AG04449 (cell line): Measurements from ENCODE around the gene TUBAL3.

Source experiments
- CTCF ChIA-PET: fragments of 350-600 bp; formaldehyde crosslinking; extraction: SDS; loops from one replicate; lab custom pipeline; 2021; ENCODE audit warnings: antibody characterized with exemption; lab: Yijun Ruan, JAX
- POLR2A ChIA-PET: fragments of 400-600, 350-600 bp; formaldehyde crosslinking; extraction: SDS; loops from one replicate; lab custom pipeline; 2020; ENCODE audit warnings: antibody characterized with exemption, inconsistent platforms; lab: Yijun Ruan, JAX
- DNase-seq: peaks from one replicate; pipeline ENCODE4 v3.0.0-alpha.2; 2010; ENCODE audit warnings: low read depth, low spot score
- H3K4me3 ChIP-seq: 2 replicates; pipeline ENCODE4 v1.5.1; 2011; ENCODE audit warnings: low read depth, mild to moderate bottlenecking, control low read depth, low read length
- TF ChIP-seq, protein P1 (sequence below): IDR thresholded peaks from one replicate; pipeline ENCODE4 v1.5.1; 2011; ENCODE audit warnings: mild to moderate bottlenecking, moderate library complexity, low read length, control low read depth, inconsistent platforms; ENCODE audit not compliant: insufficient read depth; ENCODE audit errors: missing control alignments

The TUBAL3 gene

DNA sequence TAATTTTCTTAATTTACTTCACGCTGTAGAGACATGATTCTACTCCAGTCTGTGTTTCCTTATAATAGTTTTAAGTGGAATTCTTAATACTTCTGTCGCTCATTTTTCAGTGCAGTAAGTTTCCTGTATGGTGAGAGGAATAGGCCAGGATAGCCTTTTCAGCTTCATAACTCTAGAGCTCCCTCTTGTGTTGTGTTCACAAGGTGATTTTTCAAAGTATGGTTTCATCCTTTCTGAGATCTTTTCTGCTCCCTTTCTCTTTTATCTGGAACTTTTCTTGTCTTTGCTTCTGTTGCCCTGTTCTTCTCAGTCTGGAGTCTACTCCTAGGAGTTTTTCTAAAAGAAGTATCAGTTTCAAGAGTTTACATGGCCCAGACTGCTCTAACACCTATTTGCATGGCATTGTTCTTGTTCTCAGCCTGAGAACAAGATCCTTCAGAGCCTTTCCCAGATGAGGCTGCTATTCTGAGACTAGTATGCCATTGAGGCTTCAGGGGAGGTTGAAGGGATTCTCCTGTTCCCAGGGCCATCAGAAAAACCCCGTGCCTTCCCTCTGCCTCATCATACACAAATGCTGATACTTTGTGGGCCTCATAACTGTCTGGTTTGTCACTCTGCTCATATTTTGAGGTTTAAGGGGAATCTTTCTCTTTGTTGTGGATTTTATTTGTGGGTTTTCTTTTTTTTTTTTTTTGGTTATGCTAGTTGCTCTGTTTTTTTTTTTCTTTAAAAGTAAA, 29.6 kb upstream of the TUBAL3 start:
- TF ChIP-seq, protein P1, sequence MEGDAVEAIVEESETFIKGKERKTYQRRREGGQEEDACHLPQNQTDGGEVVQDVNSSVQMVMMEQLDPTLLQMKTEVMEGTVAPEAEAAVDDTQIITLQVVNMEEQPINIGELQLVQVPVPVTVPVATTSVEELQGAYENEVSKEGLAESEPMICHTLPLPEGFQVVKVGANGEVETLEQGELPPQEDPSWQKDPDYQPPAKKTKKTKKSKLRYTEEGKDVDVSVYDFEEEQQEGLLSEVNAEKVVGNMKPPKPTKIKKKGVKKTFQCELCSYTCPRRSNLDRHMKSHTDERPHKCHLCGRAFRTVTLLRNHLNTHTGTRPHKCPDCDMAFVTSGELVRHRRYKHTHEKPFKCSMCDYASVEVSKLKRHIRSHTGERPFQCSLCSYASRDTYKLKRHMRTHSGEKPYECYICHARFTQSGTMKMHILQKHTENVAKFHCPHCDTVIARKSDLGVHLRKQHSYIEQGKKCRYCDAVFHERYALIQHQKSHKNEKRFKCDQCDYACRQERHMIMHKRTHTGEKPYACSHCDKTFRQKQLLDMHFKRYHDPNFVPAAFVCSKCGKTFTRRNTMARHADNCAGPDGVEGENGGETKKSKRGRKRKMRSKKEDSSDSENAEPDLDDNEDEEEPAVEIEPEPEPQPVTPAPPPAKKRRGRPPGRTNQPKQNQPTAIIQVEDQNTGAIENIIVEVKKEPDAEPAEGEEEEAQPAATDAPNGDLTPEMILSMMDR = peak; percentile 51
- DNase-seq = peak; percentile 53
- ChIA-PET POLR2A (interaction anchor here (0.6 kb wide), 1 partner anchor 607 kb away, joined by 4 read pairs; no protein-coding TSS in a partner anchor), CTCF (interaction anchor here (0.7 to 18.8 kb wide), 20 partner anchors 9 to 622 kb away, joined by 3 to 1068 read pairs (median 6); partner anchors contain the start of gene AKR1E2)
- no peak overlapping the region for H3K4me3 ChIP-seq

DNA sequence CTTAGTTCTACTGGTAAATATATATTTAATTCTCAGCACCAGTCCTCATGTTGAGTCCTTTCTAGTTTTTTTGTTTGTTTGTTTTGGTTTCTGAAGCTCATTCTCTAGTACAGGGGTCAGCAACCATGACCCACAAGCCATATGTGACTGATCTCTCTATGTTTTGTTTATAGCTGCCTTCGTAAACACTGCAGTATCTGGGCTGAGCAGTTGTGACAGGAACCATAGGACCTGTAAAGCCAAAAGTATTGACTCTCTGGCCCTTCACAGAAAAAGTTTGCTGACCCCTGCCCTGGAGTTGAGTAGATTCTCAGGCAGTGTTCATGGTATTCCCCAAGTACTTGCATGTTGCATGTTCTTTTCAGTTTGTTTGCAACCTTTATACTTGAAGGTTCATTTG, 28.6 kb upstream of the TUBAL3 start:
- ChIA-PET POLR2A (no interaction called here), CTCF (interaction anchor here (0.7 to 18.8 kb wide), 18 partner anchors 8 to 623 kb away, joined by 3 to 1068 read pairs (median 7); partner anchors contain the start of gene AKR1E2)
- no peak for DNase-seq
- H3K4me3 ChIP-seq = no peak overlapping the region
- TF ChIP-seq, protein P1 = no peak

DNA sequence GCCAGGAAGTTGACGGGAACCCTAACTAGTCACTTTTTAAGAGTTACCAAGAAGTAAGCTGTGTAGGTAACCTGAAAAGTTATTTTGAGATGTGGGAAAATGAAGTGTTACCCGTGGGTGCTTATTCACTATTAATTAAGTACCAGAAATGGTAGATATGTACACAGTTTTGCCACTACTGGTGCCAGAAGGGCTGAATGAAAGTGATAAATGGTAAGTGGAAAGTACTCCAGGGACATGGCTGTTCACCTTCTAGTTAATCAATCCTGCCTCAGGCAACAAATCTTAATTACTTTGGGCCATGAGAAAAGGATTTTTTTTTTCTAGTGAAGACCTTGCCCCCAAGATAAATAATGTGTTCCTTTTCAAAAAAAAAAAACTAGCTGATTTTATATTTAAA, 23.5 kb upstream of the TUBAL3 start:
- CTCF ChIA-PET = interaction anchor here (0.8 to 4.2 kb wide), 5 partner anchors 8 to 614 kb away, joined by 3 to 25 read pairs (median 4); no protein-coding TSS in a partner anchor
- TF ChIP-seq, protein P1 = no peak
- POLR2A ChIA-PET = no interaction called here
- no peak overlapping the region for H3K4me3 ChIP-seq
- no peak for DNase-seq

DNA sequence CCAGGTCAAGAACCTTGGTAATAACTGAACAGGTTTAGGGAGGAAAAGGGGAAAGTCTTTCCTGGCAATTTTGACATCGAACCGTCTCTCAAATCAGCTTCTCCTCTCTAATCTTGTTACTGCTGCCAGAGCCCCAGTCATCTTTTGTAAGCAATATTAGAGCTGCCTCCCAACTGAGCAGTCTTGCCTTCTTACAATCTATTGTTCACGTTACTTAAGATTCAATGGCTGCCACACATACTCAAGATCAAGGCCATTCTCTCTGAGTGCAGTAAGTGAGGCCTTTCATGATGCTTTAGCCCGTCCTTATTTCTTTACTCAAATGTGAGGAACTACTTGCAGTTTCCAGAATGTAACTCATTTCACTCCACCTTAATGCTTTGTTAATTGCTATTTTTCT, 20.1 kb upstream of the TUBAL3 start:
- ChIA-PET CTCF (interaction anchor here (1.3 to 4.5 kb wide), 7 partner anchors 9 to 611 kb away, joined by 4 to 66 read pairs (median 18); no protein-coding TSS in a partner anchor), POLR2A (no interaction called here)
- TF ChIP-seq, protein P1 = no peak
- H3K4me3 ChIP-seq = no peak overlapping the region
- no peak for DNase-seq

DNA sequence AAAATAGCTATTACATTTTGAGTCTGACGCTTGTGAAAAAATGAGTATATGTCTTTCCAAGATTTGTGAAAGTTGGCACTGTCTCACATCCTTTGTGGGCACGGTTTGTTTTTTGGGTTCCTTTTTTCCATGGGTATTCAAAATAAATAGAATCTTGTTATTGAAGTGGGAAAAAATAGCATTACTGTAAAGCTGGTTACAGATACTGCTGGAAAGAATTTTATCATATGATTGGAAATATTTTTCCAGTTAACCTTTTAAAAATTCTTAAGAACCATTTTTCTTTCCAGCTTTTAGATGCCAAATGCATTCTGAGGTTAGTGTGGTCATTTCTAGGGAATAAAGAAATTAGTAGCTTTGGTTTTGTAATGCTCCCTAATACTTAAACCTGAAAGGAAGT, 19.1 kb upstream of the TUBAL3 start:
- ChIA-PET POLR2A (no interaction called here), CTCF (interaction anchor here (0.6 to 4.5 kb wide), 7 partner anchors 10 to 604 kb away, joined by 3 to 66 read pairs (median 3); no protein-coding TSS in a partner anchor)
- no peak for DNase-seq
- TF ChIP-seq, protein P1 = no peak
- no peak overlapping the region for H3K4me3 ChIP-seq

DNA sequence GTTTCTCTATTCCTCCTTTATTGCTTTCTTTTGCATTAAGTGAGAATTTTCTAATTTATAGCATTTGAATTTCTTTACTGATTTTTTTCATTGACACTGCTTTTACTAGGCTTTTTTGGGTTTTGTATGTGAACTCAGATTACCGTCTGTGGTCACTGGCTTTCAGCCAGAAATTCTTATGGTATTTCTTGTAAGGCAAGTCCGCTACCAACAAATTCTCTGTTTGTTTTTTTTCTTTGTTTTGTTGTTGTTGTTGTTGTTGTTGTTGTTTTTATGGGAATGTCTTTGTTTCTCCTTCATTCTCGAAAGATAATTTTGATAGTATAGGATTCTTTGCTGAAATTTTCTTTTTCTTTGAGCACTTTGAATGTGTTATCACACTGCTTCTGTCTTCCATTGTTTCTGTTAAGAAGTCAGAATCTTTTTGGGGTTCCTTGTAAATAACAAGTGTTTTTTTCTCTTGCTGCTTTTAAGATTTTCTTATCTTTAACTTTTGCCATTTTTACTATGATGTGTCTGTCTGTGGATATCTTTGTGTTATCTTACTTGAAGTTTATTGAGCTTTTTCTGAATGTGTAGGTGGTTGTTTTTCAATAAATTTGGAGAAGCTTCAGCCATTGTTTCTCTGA, 15.0 kb upstream of the TUBAL3 start:
- ChIA-PET POLR2A (no interaction called here), CTCF (interaction anchor here (1.7 to 4.0 kb wide), 2 partner anchors 14 to 204 kb away, joined by 5 to 26 read pairs; no protein-coding TSS in a partner anchor)
- no peak overlapping the region for H3K4me3 ChIP-seq
- DNase-seq = no peak
- TF ChIP-seq, protein P1 = no peak
